BJ (cell line): Measurements from ENCODE around the gene CLIP1. TPM values are rescaled to one million over a fixed set of nuclear protein-coding genes. Genes with fewer than 3 reads are reported as not detected.

Experiments used
- CTCF ChIA-PET: fragments of 350-600 bp; formaldehyde crosslinking; extraction: SDS; loops from one replicate; lab custom pipeline; 2021; ENCODE audit warnings: antibody characterized with exemption, inconsistent platforms; lab: Yijun Ruan, JAX
- POLR2A ChIA-PET: fragments of 300-600 bp; sonication (Branson Sonifier 250); formaldehyde crosslinking; extraction: SDS; loops from one replicate; lab custom pipeline; 2021; ENCODE audit warnings: antibody characterized with exemption; lab: Charles Lee
- DNase-seq: peaks from one replicate; pipeline ENCODE4 v3.0.0-alpha.2; 2011; ENCODE audit warnings: low read depth
- H3K27me3 ChIP-seq: 2 replicates; pipeline ENCODE4 v1.6.0; 2011; ENCODE audit warnings: low read length; ENCODE audit not compliant: control insufficient read depth, insufficient read depth
- H3K36me3 ChIP-seq: 2 replicates; pipeline ENCODE4 v1.5.1; 2011; ENCODE audit warnings: low read length; ENCODE audit not compliant: control insufficient read depth, insufficient read depth
- H3K4me3 ChIP-seq: 2 replicates; pipeline ENCODE4 v1.5.1; 2011; ENCODE audit warnings: low read depth, mild to moderate bottlenecking, control low read depth, low read length
- CTCF ChIP-seq: IDR thresholded peaks from 2 replicates; pipeline ENCODE4 v1.5.1; 2011; ENCODE audit warnings: low read depth, mild to moderate bottlenecking, control low read depth, inconsistent platforms, low read length, moderate library complexity; ENCODE audit not compliant: insufficient read depth
- polyA plus RNA-seq: library from polyadenylated mRNA; depleted of rRNA; stranded (reverse); fragments of >200 nt; gene quantifications from 2 replicates; pipeline ENCODE4 v1.2.3, GENCODE V29; 2011

The CLIP1 gene
- polyA plus RNA-seq, 1 experiment = 104 TPM

GRCh38 chr12:122297494-122297893 is 125.0 kb downstream of the CLIP1 start:
- Histone ChIP-seq H3K4me3 (no peak overlapping the region), H3K36me3 (peaks cover 11% of the 10 kb centered on the region), H3K27me3 (no peaks in the 10 kb centered on the region)
- CTCF ChIA-PET = no interaction called here
- no peak for DNase-seq
- POLR2A ChIA-PET = no interaction called here
- TF ChIP-seq CTCF = no peak

- H3K27me3 ChIP-seq = no peaks in the 10 kb centered on the region
- POLR2A ChIA-PET = no interaction called here
- no peak for DNase-seq
- no peak for TF ChIP-seq CTCF
- no peak overlapping the region for H3K4me3 ChIP-seq
- CTCF ChIA-PET = no interaction called here
- peaks cover 9% of the 10 kb centered on the region for H3K36me3 ChIP-seq
These were observed 126.6 kb downstream of the CLIP1 start for GRCh38 chr12:122295877-122296276.

- no peak for TF ChIP-seq CTCF
- no peaks in the 10 kb centered on the region for H3K27me3 ChIP-seq
- peaks cover 9% of the 10 kb centered on the region for H3K36me3 ChIP-seq
- DNase-seq = no peak
- CTCF ChIA-PET = no interaction called here
- no peak overlapping the region for H3K4me3 ChIP-seq
- POLR2A ChIA-PET = no interaction called here
These were observed 129.4 kb downstream of the CLIP1 start for GRCh38 chr12:122293081-122293480.

GRCh38 chr12:122291431-122291830 is 131.0 kb downstream of the CLIP1 start:
- TF ChIP-seq CTCF = no peak
- ChIA-PET POLR2A (no interaction called here), CTCF (interaction anchor here (0.8 kb wide), 1 partner anchor 14 kb away, joined by 3 read pairs; no protein-coding TSS in a partner anchor)
- Histone ChIP-seq H3K27me3 (no peaks in the 10 kb centered on the region), H3K4me3 (no peak overlapping the region), H3K36me3 (peaks cover 3% of the 10 kb centered on the region; the same call in 1 of the 2 replicates)
- DNase-seq = no peak

- POLR2A ChIA-PET = no interaction called here
These were observed 138.8 kb downstream of the CLIP1 start for GRCh38 chr12:122283680-122284079.

More at GRCh38 chr12:122283680-122284079, 138.8 kb downstream of the CLIP1 start:
- no peak overlapping the region for H3K4me3 ChIP-seq
- TF ChIP-seq CTCF = no peak
- CTCF ChIA-PET = no interaction called here
- H3K27me3 ChIP-seq = no peaks in the 10 kb centered on the region
- peaks cover 2% of the 10 kb centered on the region for H3K36me3 ChIP-seq
- DNase-seq = no peak
